CD14-positive monocyte (primary cell): ENCODE results near the gene NLN. TPM values are rescaled to one million over a fixed set of nuclear protein-coding genes. Genes with fewer than 3 reads are reported as not detected.

ENCODE experiments used
- DNase-seq, 3 donors: peaks; one replicate each; pipeline ENCODE4 v3.0.0-alpha.2; 2011 to 2022
- H2AFZ ChIP-seq: 2 replicates; pipeline ENCODE4 v1.6.0; 2012; ENCODE audit warnings: mild to moderate bottlenecking, low read depth, low read length, inconsistent platforms; ENCODE audit not compliant: insufficient read depth, poor library complexity, severe bottlenecking
- H3K27ac ChIP-seq, 2 donors: 1 replicate in 1 of 2; 2 replicates in 1 of 2; pipeline ENCODE4 v1.5.1; 2012 to 2013; ENCODE audit warnings: low read length in 2 of 2, control low read depth in 1 of 2, inconsistent platforms in 1 of 2, low read depth in 1 of 2, mild to moderate bottlenecking in 1 of 2
- H3K27me3 ChIP-seq, 2 donors: one replicate each; pipeline versions ENCODE4 v1.6.0 to v1.6.1; 2011 to 2013; ENCODE audit warnings: low read length in 2 of 2; ENCODE audit not compliant: control insufficient read depth in 2 of 2, insufficient read depth in 2 of 2
- H3K36me3 ChIP-seq, 2 donors: replicated peaks in 1 of 2; 1 replicate in 1 of 2; 2 replicates in 1 of 2; pipeline versions ENCODE4 v1.5.1 to v1.6.1; 2012 to 2013; ENCODE audit warnings: low read length in 2 of 2, control low read depth in 1 of 2, inconsistent platforms in 1 of 2, mild to moderate bottlenecking in 1 of 2; ENCODE audit not compliant: insufficient read depth in 2 of 2, control insufficient read depth in 1 of 2
- H3K4me1 ChIP-seq, 2 donors: 1 replicate in 1 of 2; 2 replicates in 1 of 2; pipeline versions ENCODE4 v1.5.1 to v1.6.1; 2012 to 2013; ENCODE audit warnings: low read length in 2 of 2, control low read depth in 1 of 2, inconsistent platforms in 1 of 2, mild to moderate bottlenecking in 1 of 2, moderate library complexity in 1 of 2; ENCODE audit not compliant: insufficient read depth in 2 of 2, control insufficient read depth in 1 of 2
- H3K4me2 ChIP-seq: replicated peaks from 2 replicates; pipeline ENCODE3; 2012; ENCODE audit warnings: low read length, moderate library complexity, mild to moderate bottlenecking; ENCODE audit not compliant: poor library complexity, severe bottlenecking; ENCODE audit errors: extremely low read depth
- H3K4me3 ChIP-seq, 3 experiments: fragments of 200-600 bp in 1 of 3; sonication (generic) in 1 of 3; replicated peaks in 1 of 3; 1 replicate in 2 of 3; 2 replicates in 1 of 3; pipeline ENCODE4 v1.5.1; 2011 to 2013; ENCODE audit warnings: low read length in 3 of 3, mild to moderate bottlenecking in 3 of 3, control low read depth in 2 of 3, low read depth in 2 of 3, inconsistent platforms in 1 of 3, moderate library complexity in 1 of 3
- H3K79me2 ChIP-seq: 2 replicates; pipeline ENCODE4 v1.6.0; 2012; ENCODE audit warnings: mild to moderate bottlenecking, control low read depth, inconsistent platforms, low read length, moderate library complexity; ENCODE audit not compliant: insufficient read depth
- H3K9ac ChIP-seq: 2 replicates; pipeline ENCODE4 v1.6.0; 2017; ENCODE audit warnings: low read length, mild to moderate bottlenecking; ENCODE audit not compliant: insufficient read depth, poor library complexity, severe bottlenecking
- H3K9me3 ChIP-seq, 2 donors: replicated peaks in 1 of 2; 1 replicate in 1 of 2; 2 replicates in 1 of 2; pipeline versions ENCODE4 v1.5.1 to v1.6.1; 2012 to 2013; ENCODE audit warnings: low read length in 2 of 2, control low read depth in 1 of 2; ENCODE audit not compliant: control insufficient read depth in 1 of 2, insufficient read depth in 1 of 2
- H4K20me1 ChIP-seq: 2 replicates; pipeline ENCODE4 v1.6.0; 2012; ENCODE audit warnings: mild to moderate bottlenecking, low read length, control low read depth, moderate library complexity; ENCODE audit not compliant: insufficient read depth
- H3K27ac Mint-ChIP-seq, 7 donors: one replicate each; pipeline ENCODE4 v1.8.0; 2020; ENCODE audit warnings: mild to moderate bottlenecking in 7 of 7, mixed read lengths in 7 of 7, moderate library complexity in 6 of 7, inconsistent platforms in 2 of 7
- H3K27me3 Mint-ChIP-seq, 3 donors: one replicate each; pipeline ENCODE4 v1.8.0; 2021 to 2022; ENCODE audit warnings: low read depth in 3 of 3, mild to moderate bottlenecking in 3 of 3, mixed read lengths in 3 of 3, moderate library complexity in 3 of 3, inconsistent platforms in 1 of 3
- H3K36me3 Mint-ChIP-seq, 2 donors: one replicate each; pipeline ENCODE4 v1.8.0; 2020; ENCODE audit warnings: mixed read lengths in 2 of 2, inconsistent platforms in 1 of 2, mild to moderate bottlenecking in 1 of 2
- H3K4me1 Mint-ChIP-seq: one replicate; pipeline ENCODE4 v1.8.0; 2020; ENCODE audit warnings: mild to moderate bottlenecking, mixed read lengths
- H3K4me3 Mint-ChIP-seq, 2 donors: one replicate each; pipeline ENCODE4 v1.8.0; 2020; ENCODE audit warnings: mild to moderate bottlenecking in 2 of 2, mixed read lengths in 2 of 2, moderate library complexity in 1 of 2
- H3K9me3 Mint-ChIP-seq, 7 donors: one replicate each; pipeline ENCODE4 v1.8.0; 2020 to 2022; ENCODE audit warnings: mixed read lengths in 7 of 7, mild to moderate bottlenecking in 6 of 7, moderate library complexity in 6 of 7, inconsistent platforms in 2 of 7
- CTCF ChIP-seq: fragments of 200-600 bp; IDR thresholded peaks from one replicate; pipeline ENCODE4 v1.8.0; 2022; ENCODE audit warnings: antibody characterized with exemption, mild to moderate bottlenecking
- WGBS: methylation state at CpG from one replicate; pipeline ENCODE4 v1.1.5; 2013; ENCODE audit warnings: missing lambda C conversion rate; ENCODE audit not compliant: insufficient coverage; 5-methylcytosine and 5-hydroxymethylcytosine counted together
- intact Hi-C, 2 donors: fragments of 100-400 bp; cut with micrococcal nuclease; formaldehyde crosslinking; loops; one replicate each; pipeline versions ENCODE4 v1.15.0 to v1.15.1; 2023
- polyA plus RNA-seq, 3 donors: library from polyadenylated mRNA; depleted of rRNA in 1 of 3; unstranded in 2 of 3; stranded (reverse) in 1 of 3; fragments of 300-500 nt in 2 of 3; fragments of >200 nt in 1 of 3; fragmentation: Illumina TruSeq in 2 of 3; gene quantifications; 1 replicate in 2 of 3; 2 replicates in 1 of 3; pipeline ENCODE4 v1.2.3, GENCODE V29; 2012 to 2021

The NLN gene
- polyA plus RNA-seq, 3 donors, result 8.7 to 39.2 (median 17.7) TPM

DNA sequence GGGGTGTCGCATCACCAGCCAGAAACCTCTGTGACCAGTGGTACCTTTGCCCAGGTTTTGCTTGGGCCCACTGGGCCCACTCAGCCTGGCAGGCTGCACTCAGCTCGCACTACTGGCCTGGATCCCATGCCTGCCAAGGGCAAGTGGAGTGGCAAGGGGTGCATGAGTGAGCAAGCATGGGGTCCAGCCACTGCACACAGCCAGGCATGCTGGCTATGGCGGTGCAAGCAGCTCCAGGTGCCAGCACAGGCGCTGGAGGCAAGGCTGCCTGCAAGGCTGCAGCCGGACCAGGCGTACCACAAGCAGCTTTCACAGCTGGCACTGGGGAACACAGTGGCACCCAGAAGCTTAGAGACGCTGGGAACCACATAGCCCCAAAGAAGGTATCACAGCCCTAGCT, 80.1 kb downstream of the NLN start:
- H3K36me3 Mint-ChIP-seq, result peaks cover 45 to 68% of the 10 kb centered on the region in 2 donors
- H3K4me1 Mint-ChIP-seq, result peaks cover 37% of the 10 kb centered on the region
- no peaks in the 10 kb centered on the region for H3K27me3 Mint-ChIP-seq
- no peak for TF ChIP-seq CTCF
- WGBS, result 93% methylated on average over 7 of the region's 7 CpGs
- Histone ChIP-seq H3K27me3 (no peaks in the 10 kb centered on the region), H2AFZ (no peak overlapping the region), H3K4me2 (no peak overlapping the region), H3K79me2 (no peaks in the 10 kb centered on the region), H3K9me3 (peaks cover 0 to 13% of the 10 kb centered on the region in 2 donors), H4K20me1 (peaks cover 5% of the 10 kb centered on the region), H3K4me3 (no peak overlapping the region), H3K36me3 (peaks cover 24 to 29% of the 10 kb centered on the region in 2 donors), H3K27ac (no peak overlapping the region), H3K9ac (no peak overlapping the region), H3K4me1 (peaks cover 18 to 29% of the 10 kb centered on the region in 2 donors)
- H3K4me3 Mint-ChIP-seq, result no peak overlapping the region
- no peak for DNase-seq
- H3K9me3 Mint-ChIP-seq, result peaks cover 5 to 12% (median 7%) of the 10 kb centered on the region in 7 donors
- no peak overlapping the region for H3K27ac Mint-ChIP-seq
- intact Hi-C loops, result no loop called here

DNA sequence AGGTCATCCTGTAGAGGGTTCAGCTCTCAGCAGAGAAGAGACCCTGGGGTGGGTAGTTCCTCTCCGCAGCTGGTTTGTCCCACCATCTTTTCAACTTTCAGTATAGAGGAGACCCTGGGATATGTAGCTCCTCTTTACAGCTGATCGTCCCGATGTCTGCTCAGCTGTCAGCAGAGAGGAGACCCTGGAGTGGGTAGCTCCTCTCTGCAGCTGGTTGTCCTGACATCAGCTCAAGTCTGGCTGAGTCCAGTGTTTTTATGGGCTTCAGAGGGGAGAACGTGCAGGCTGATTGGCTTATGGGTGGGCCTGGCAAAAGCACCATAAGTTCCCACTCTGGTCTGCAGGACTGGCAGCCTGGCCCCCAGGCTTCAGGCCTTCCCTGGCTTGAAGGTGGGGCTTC, 80.8 kb downstream of the NLN start:
- no peaks in the 10 kb centered on the region for H3K27me3 ChIP-seq
- TF ChIP-seq CTCF, result no peak
- no peak overlapping the region for H3K4me3 Mint-ChIP-seq
- no peak overlapping the region for H3K4me3 ChIP-seq
- no peaks in the 10 kb centered on the region for H3K27me3 Mint-ChIP-seq
- peaks cover 37% of the 10 kb centered on the region for H3K4me1 Mint-ChIP-seq
- H3K36me3 ChIP-seq, result peaks cover 19 to 22% of the 10 kb centered on the region in 2 donors
- H2AFZ ChIP-seq, result no peak overlapping the region
- peaks cover 0 to 13% of the 10 kb centered on the region in 2 donors for H3K9me3 ChIP-seq
- no peak overlapping the region for H3K27ac Mint-ChIP-seq
- H3K9me3 Mint-ChIP-seq, result peaks cover 5 to 12% (median 7%) of the 10 kb centered on the region in 7 donors
- DNase-seq, result no peak
- intact Hi-C loops, result no loop called here
- H3K36me3 Mint-ChIP-seq, result peaks cover 40 to 66% of the 10 kb centered on the region in 2 donors
- peaks cover 18 to 29% of the 10 kb centered on the region in 2 donors for H3K4me1 ChIP-seq
- 100% methylated on average over 3 of the region's 4 CpGs for WGBS
- H3K27ac ChIP-seq, result no peak overlapping the region
- H3K4me2 ChIP-seq, result no peak overlapping the region
- H3K79me2 ChIP-seq, result no peaks in the 10 kb centered on the region
- peaks cover 5% of the 10 kb centered on the region for H4K20me1 ChIP-seq
- no peak overlapping the region for H3K9ac ChIP-seq
